ENCODE results near the gene DIP2A.

DIP2A gene

DNA sequence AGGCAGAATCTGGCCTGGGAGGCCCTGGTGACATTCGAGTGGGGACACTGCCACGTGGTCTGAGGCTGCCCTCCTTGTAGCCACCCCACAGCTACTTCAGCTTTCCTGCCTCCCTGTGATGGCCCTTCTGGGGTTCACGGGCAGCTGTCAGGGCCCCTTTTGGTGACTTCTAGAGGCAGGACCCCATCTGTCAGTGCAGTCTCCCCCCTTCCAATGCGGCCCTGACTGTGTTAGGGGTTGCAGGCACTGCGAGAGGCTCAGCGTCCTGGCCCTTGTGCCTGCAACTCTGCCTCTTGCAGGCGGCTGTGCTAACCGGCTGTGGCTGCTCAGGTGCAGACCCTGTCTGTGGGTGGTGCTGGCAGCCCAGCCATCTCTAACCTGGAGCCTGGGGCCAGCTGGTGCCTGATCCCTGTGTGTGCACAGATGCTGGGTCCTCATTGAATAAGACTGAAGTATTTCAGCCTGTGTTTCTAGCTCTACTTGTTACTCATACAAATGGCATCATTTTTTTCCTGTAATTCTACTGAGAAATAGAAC lies 84.0 kb downstream of the DIP2A start:
- Histone ChIP-seq H3K9me3 (no peaks in the 10 kb centered on the region), H3K4me3 (ENCODE audit: low read depth, low read length) (no peak overlapping the region), H3K27me3 (no peaks in the 10 kb centered on the region), H3K36me3 (peaks cover 66% of the 10 kb centered on the region), H3K4me1 (no peaks in the 10 kb centered on the region)
- TF ChIP-seq, protein P1, sequence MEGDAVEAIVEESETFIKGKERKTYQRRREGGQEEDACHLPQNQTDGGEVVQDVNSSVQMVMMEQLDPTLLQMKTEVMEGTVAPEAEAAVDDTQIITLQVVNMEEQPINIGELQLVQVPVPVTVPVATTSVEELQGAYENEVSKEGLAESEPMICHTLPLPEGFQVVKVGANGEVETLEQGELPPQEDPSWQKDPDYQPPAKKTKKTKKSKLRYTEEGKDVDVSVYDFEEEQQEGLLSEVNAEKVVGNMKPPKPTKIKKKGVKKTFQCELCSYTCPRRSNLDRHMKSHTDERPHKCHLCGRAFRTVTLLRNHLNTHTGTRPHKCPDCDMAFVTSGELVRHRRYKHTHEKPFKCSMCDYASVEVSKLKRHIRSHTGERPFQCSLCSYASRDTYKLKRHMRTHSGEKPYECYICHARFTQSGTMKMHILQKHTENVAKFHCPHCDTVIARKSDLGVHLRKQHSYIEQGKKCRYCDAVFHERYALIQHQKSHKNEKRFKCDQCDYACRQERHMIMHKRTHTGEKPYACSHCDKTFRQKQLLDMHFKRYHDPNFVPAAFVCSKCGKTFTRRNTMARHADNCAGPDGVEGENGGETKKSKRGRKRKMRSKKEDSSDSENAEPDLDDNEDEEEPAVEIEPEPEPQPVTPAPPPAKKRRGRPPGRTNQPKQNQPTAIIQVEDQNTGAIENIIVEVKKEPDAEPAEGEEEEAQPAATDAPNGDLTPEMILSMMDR (IDR thresholded peaks at IDR 0.05; ENCODE audit: low read depth, low read length), result no peak
- DNase-seq, result no peak

DNA sequence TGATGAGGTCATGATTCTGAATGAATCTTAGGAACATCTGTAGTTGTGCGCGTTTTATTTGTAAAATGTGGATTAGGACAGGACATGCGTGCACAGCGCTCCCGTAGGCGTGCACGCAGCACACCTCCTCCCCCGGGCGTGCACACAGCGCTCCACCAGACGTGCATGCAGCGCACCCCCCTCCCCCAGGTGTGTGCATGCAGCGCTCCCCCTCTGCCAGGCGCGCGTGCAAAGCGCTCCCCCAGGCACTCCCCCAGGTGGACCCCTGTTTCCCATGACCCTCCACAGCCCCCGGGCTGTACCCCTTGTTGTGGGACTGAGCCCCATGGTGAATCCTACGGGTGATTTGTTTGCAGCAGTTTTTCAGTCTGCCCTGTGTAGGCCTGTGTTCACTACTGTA lies 84.6 kb downstream of the DIP2A start:
- H3K36me3 ChIP-seq, result peaks cover 68% of the 10 kb centered on the region
- no peaks in the 10 kb centered on the region for H3K4me1 ChIP-seq
- H3K4me3 ChIP-seq (ENCODE audit: low read depth, low read length), result no peak overlapping the region
- no peaks in the 10 kb centered on the region for H3K9me3 ChIP-seq
- H3K27me3 ChIP-seq, result no peaks in the 10 kb centered on the region
- DNase-seq, result no peak
- TF ChIP-seq, protein P1 (IDR thresholded peaks at IDR 0.05; ENCODE audit: low read depth, low read length), result no peak

DNA sequence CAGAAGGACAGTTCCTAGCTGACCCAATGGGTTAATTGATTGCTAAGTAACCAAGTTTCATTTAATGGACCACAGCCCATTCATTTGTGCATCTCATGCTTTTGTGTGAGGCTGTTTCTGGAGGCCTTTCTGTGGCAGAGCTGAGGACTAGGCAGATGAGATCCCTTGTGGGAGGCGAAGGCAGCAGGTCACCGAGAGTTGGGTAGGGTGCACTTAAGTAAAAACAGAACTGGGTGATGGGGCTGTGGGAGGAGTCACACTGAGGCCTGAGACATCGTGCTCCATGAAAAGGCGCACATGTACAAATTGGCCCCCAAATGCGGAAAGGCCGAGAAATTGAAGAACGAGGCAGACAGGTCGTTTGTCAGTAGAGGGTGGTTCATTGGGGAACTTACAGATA lies 85.3 kb downstream of the DIP2A start:
- Histone ChIP-seq H3K4me3 (ENCODE audit: low read depth, low read length) (no peak overlapping the region), H3K9me3 (no peaks in the 10 kb centered on the region), H3K27me3 (no peaks in the 10 kb centered on the region), H3K4me1 (no peaks in the 10 kb centered on the region), H3K36me3 (peaks cover 66% of the 10 kb centered on the region)
- TF ChIP-seq, protein P1 (IDR thresholded peaks at IDR 0.05; ENCODE audit: low read depth, low read length), result no peak
- no peak for DNase-seq

DNA sequence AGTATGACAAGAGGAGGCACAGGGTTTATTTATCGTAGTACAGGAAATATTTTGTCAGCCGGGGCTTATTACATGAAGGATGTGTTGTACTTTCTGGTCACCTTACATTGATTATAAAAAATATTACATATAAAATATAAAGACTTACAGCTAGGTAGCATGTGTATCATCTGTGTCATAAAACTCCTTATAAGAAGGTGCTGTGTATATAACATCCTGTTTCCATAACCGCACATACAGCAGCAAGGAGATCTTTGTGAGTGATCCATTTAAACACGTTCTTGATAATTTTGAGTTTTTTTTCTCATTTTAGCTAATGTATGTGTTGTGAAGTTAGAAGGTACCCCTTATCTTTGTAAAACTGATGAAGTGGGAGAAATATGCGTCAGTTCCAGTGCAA lies 86.1 kb downstream of the DIP2A start:
- DNase-seq, result no peak
- Histone ChIP-seq H3K9me3 (no peaks in the 10 kb centered on the region), H3K4me3 (ENCODE audit: low read depth, low read length) (no peak overlapping the region), H3K4me1 (no peaks in the 10 kb centered on the region), H3K27me3 (no peaks in the 10 kb centered on the region), H3K36me3 (peaks cover 58% of the 10 kb centered on the region)
- TF ChIP-seq, protein P1 (IDR thresholded peaks at IDR 0.05; ENCODE audit: low read depth, low read length), result no peak

DNA sequence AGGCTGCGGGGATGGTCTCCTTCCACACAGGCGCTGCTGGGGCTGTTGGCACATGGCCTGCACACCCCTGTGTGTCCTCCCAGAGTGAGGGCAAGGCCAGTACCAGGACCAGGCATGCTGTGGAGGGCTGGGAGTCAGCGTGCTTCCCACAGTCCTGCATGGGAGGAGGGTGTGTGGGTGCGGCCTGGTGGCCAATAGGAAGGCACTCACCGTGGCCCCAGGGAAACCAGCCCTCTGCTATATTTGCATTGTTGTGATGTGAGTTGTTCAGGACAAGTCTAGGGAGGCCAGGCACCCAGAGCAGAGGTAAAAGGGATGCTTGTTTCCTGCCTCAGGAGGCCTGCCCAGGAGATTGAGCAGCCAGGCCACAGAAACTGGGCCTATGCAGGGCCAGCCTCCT lies 86.7 kb downstream of the DIP2A start:
- DNase-seq, result no peak
- Histone ChIP-seq H3K4me3 (ENCODE audit: low read depth, low read length) (no peak overlapping the region), H3K36me3 (peaks cover 56% of the 10 kb centered on the region), H3K27me3 (no peaks in the 10 kb centered on the region), H3K4me1 (no peaks in the 10 kb centered on the region), H3K9me3 (no peaks in the 10 kb centered on the region)
- TF ChIP-seq, protein P1 (IDR thresholded peaks at IDR 0.05; ENCODE audit: low read depth, low read length), result no peak

DNA sequence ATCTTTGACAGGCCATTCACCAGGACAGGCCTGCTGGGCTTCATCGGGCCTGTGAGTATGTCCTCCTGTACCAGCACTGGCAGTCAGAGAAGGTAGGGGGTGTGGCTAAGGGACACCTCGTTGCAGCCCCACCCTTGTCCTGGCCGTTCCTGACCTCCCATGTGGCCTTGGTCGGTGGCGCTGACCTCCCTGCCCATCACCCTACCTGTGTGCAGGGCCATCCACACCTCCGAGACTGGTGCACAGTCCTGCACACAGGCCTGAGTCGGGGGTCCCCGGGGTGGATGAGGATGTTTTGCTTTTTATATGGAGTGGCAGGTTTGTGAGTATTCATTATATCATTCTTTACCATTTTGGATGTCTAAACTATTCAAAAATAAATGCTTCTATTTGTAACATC lies 87.2 kb downstream of the DIP2A start:
- Histone ChIP-seq H3K4me1 (no peaks in the 10 kb centered on the region), H3K27me3 (no peaks in the 10 kb centered on the region), H3K9me3 (no peaks in the 10 kb centered on the region), H3K36me3 (peaks cover 61% of the 10 kb centered on the region), H3K4me3 (ENCODE audit: low read depth, low read length) (no peak overlapping the region)
- DNase-seq, result no peak
- TF ChIP-seq, protein P1 (IDR thresholded peaks at IDR 0.05; ENCODE audit: low read depth, low read length), result no peak

Data from BE2C (cell line).